ENCODE data around the gene OGFR.

DNA sequence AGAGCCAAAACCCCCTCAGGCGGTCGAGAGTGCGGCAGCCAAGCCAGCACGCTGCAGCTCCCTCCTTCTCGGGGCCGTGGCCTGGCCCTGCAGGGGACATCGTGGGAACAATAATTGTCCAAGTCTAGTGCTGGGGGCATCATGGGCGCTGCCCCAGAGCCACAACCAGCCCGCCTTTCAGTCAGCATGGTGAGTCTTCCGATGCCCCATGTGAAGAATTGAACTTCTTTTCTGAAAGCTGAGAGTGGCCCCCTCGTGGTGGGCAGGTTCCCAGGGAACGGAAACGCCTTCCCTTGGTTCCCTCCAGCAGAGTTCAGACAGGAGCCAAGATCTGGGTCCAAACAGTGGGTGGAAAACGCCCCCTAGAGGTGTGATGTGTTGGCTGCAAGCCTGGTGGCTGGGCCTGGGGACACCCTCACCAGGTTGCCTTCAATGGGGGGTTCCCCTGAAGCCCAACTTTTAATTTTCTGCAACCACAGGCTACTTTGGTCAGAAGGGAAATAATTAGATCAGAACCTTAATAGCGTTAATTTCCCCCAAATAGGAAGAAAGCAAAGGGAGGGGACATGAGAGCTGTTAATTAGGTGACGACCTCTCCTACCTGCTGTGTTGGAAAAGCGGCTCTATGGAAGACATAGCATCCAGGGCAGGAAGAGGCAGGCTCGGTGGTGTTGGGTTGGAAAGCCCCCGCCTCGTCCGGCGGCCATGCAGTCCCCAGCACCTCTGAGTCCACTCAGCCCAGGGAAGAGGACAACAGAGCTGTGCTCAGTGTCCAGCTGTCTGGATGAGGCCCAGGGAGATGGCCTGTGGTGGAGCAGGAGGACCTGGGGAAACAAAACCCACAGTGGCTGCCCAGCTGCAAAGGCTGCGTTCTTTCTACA is 13.1 kb upstream of the OGFR start:
- TF ChIP-seq POLR2A (IDR thresholded peaks at IDR 0.05) (no peak), POLR2AphosphoS5 (IDR thresholded peaks at IDR 0.05) (peak; percentile 57)
- TF ChIP-seq, protein P1, sequence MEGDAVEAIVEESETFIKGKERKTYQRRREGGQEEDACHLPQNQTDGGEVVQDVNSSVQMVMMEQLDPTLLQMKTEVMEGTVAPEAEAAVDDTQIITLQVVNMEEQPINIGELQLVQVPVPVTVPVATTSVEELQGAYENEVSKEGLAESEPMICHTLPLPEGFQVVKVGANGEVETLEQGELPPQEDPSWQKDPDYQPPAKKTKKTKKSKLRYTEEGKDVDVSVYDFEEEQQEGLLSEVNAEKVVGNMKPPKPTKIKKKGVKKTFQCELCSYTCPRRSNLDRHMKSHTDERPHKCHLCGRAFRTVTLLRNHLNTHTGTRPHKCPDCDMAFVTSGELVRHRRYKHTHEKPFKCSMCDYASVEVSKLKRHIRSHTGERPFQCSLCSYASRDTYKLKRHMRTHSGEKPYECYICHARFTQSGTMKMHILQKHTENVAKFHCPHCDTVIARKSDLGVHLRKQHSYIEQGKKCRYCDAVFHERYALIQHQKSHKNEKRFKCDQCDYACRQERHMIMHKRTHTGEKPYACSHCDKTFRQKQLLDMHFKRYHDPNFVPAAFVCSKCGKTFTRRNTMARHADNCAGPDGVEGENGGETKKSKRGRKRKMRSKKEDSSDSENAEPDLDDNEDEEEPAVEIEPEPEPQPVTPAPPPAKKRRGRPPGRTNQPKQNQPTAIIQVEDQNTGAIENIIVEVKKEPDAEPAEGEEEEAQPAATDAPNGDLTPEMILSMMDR (IDR thresholded peaks at IDR 0.05): peak; percentile 71 to 95 (median 88)

All from prostate gland (tissue), 2 donors.